Measurements from ENCODE around the gene SPDYA. TPM values are rescaled to one million over a fixed set of nuclear protein-coding genes. Genes with fewer than 3 reads are reported as not detected.

Gene SPDYA
- total RNA-seq, 2 donors from 2014 or later, result 11.2 to 18.7 TPM

GRCh38 chr2:28898048-28898447 lies 87.4 kb downstream of the SPDYA start:
- H3K9me3 ChIP-seq (ENCODE audit: control insufficient read depth, low read length, poor library complexity, severe bottlenecking), result no peaks in the 10 kb centered on the region
- Mint-ChIP-seq H3K27me3 (no peaks in the 10 kb centered on the region), H3K4me3 (peak overlapping the region; percentile 80), H3K27ac (peak overlapping the region; percentile 72), H3K4me1 (peaks cover 44% of the 10 kb centered on the region), H3K36me3 (ENCODE audit: low read depth) (peaks cover 2% of the 10 kb centered on the region)
- DNase-seq (no peak), ATAC-seq (no peak)

Other genes starting within 250 kb of the SPDYA start
- 100 to 1,000 TPM; 309 to 313 TPM for gene PPP1CB, start 59.0 kb upstream of the SPDYA start, total RNA-seq
- 10 to 100 TPM; 16.2 to 17.7 TPM for gene TRMT61B, start 59.5 kb downstream of the SPDYA start, total RNA-seq
- 10 to 100 TPM; 66.6 to 84.3 TPM for gene WDR43, start 83.8 kb downstream of the SPDYA start, total RNA-seq
- gene TOGARAM2, start 170.5 kb downstream of the SPDYA start, total RNA-seq, result 1 to 10 TPM; 4.2 to 5.2 TPM

All from T-helper 17 cell (primary cell).